H1 (cell line): ENCODE results near the gene SEMA3F. TPM values are rescaled to one million over a fixed set of nuclear protein-coding genes. Genes with fewer than 3 reads are reported as not detected.

Experiments used
- CTCF ChIA-PET: fragments of 300-600 bp; sonication (Branson Sonifier 250); formaldehyde crosslinking; loops from one replicate; lab custom pipeline; 2021; ENCODE audit not compliant: partially characterized antibody; lab: Charles Lee
- POLR2A ChIA-PET: fragments of 300-600 bp; sonication (Branson Sonifier 250); formaldehyde crosslinking; loops from one replicate; lab custom pipeline; 2021; ENCODE audit warnings: inconsistent platforms; ENCODE audit not compliant: partially characterized antibody; lab: Charles Lee
- DNase-seq, 2 experiments: peaks; one replicate each; pipeline versions ENCODE4 v3.0.0 to v3.0.0-alpha.2; 2010 to 2022; ENCODE audit warnings: low spot score in 2 of 2, low read depth in 1 of 2, mixed read lengths in 1 of 2
- FAIRE-seq: peaks from 2 replicates; lab custom pipeline; 2011; peaks lifted over from hg19 to GRCh38; lab: Jason Lieb, UNC
- H2AFZ ChIP-seq: 2 replicates; pipeline ENCODE4 v1.8.1; 2012; ENCODE audit warnings: low read length, inconsistent platforms
- H2AK5ac ChIP-seq: 2 replicates; pipeline ENCODE4 v1.6.1; 2013; ENCODE audit warnings: low read depth, low read length
- H2BK120ac ChIP-seq: replicated peaks from 2 replicates; pipeline ENCODE3; 2013; ENCODE audit warnings: low read depth, low read length, inconsistent platforms
- H2BK12ac ChIP-seq: 2 replicates; pipeline ENCODE4 v1.6.1; 2013; ENCODE audit warnings: low read depth, low read length
- H2BK15ac ChIP-seq: 2 replicates; pipeline ENCODE4 v1.6.1; 2013; ENCODE audit warnings: low read length
- H2BK20ac ChIP-seq: 2 replicates; pipeline ENCODE4 v1.6.1; 2013; ENCODE audit warnings: low read length
- H2BK5ac ChIP-seq: 2 replicates; pipeline ENCODE4 v1.6.1; 2013; ENCODE audit warnings: low read depth, low read length
- H3K14ac ChIP-seq: 2 replicates; pipeline ENCODE4 v1.6.1; 2013; ENCODE audit warnings: inconsistent platforms; ENCODE audit not compliant: insufficient read length
- H3K18ac ChIP-seq: 2 replicates; pipeline ENCODE4 v1.6.1; 2013; ENCODE audit warnings: low read length; ENCODE audit errors: extremely low read depth
- H3K23ac ChIP-seq: 2 replicates; pipeline ENCODE4 v1.6.1; 2013; ENCODE audit warnings: inconsistent platforms; ENCODE audit not compliant: insufficient read length
- H3K23me2 ChIP-seq: 2 replicates; pipeline ENCODE4 v1.6.1; 2013; ENCODE audit warnings: low read depth, low read length
- H3K27ac ChIP-seq: 2 replicates; pipeline ENCODE4 v1.6.1; 2011; ENCODE audit warnings: low read depth, low read length, inconsistent platforms
- H3K27me3 ChIP-seq, 4 experiments: replicated peaks in 1 of 4; 1 replicate in 1 of 4; 2 replicates in 3 of 4; pipeline versions ENCODE4 v1.6.1 to v1.8.1; 2011 to 2013; ENCODE audit warnings: low read length in 3 of 4, mild to moderate bottlenecking in 3 of 4, inconsistent platforms in 2 of 4, mixed read lengths in 2 of 4, moderate library complexity in 1 of 4; ENCODE audit not compliant: control insufficient read depth in 3 of 4, insufficient read depth in 3 of 4; ENCODE audit errors: extremely low read depth in 1 of 4
- H3K36me3 ChIP-seq, 4 experiments: 2 replicates each; pipeline versions ENCODE4 v1.6.1 to v1.8.1; 2011 to 2013; ENCODE audit warnings: mild to moderate bottlenecking in 4 of 4, low read length in 3 of 4, moderate library complexity in 2 of 4, control low read depth in 1 of 4, inconsistent platforms in 1 of 4; ENCODE audit not compliant: insufficient read depth in 4 of 4, control insufficient read depth in 2 of 4
- H3K4ac ChIP-seq: replicated peaks from 2 replicates; pipeline ENCODE3; 2013; ENCODE audit warnings: low read length, low read depth, mixed read lengths, inconsistent platforms; ENCODE audit not compliant: insufficient read length
- H3K4me1 ChIP-seq, 4 experiments: replicated peaks in 1 of 4; 1 replicate in 1 of 4; 2 replicates in 3 of 4; pipeline versions ENCODE4 v1.6.1 to v1.8.1; 2011 to 2013; ENCODE audit warnings: low read length in 3 of 4, inconsistent platforms in 2 of 4, mixed read lengths in 1 of 4; ENCODE audit not compliant: insufficient read depth in 4 of 4, control insufficient read depth in 3 of 4
- H3K4me2 ChIP-seq, 2 experiments: 2 replicates each; pipeline versions ENCODE4 v1.6.1 to v1.8.1; 2011 to 2013; ENCODE audit warnings: low read depth in 2 of 2, low read length in 2 of 2, control low read depth in 1 of 2, inconsistent platforms in 1 of 2, mild to moderate bottlenecking in 1 of 2; ENCODE audit not compliant: insufficient read depth in 1 of 2
- H3K4me3 ChIP-seq, 4 experiments: fragments of 200-600, 300-600 bp in 1 of 4; sonication (generic), shearing (Covaris generic), sonication (Bioruptor Twin) in 1 of 4; 2 replicates each; pipeline versions ENCODE4 v1.5.1 to v1.8.1; 2011 to 2016; ENCODE audit warnings: low read length in 4 of 4, low read depth in 3 of 4, control low read depth in 2 of 4, inconsistent platforms in 2 of 4, mild to moderate bottlenecking in 2 of 4, mixed read lengths in 1 of 4, moderate library complexity in 1 of 4; ENCODE audit not compliant: insufficient read depth in 2 of 4; ENCODE audit errors: extremely low read depth in 1 of 4
- H3K56ac ChIP-seq: replicated peaks from 2 replicates; pipeline ENCODE3; 2013; ENCODE audit warnings: low read depth, mild to moderate bottlenecking, mixed read lengths, low read length, inconsistent platforms; ENCODE audit not compliant: insufficient read length
- H3K79me1 ChIP-seq: 2 replicates; pipeline ENCODE4 v1.6.1; 2013; ENCODE audit warnings: low read depth, low read length, control low read depth
- H3K79me2 ChIP-seq, 2 experiments: 2 replicates each; pipeline versions ENCODE4 v1.6.1 to v1.8.1; 2012 to 2013; ENCODE audit warnings: low read length in 2 of 2, mild to moderate bottlenecking in 2 of 2, inconsistent platforms in 1 of 2; ENCODE audit not compliant: insufficient read depth in 2 of 2, control insufficient read depth in 1 of 2
- H3K9ac ChIP-seq, 4 experiments: replicated peaks in 1 of 4; 1 replicate in 1 of 4; 2 replicates in 3 of 4; pipeline versions ENCODE4 v1.6.1 to v1.8.1; 2011 to 2013; ENCODE audit warnings: low read depth in 3 of 4, low read length in 3 of 4, control low read depth in 2 of 4, mild to moderate bottlenecking in 2 of 4, moderate library complexity in 2 of 4, inconsistent platforms in 1 of 4; ENCODE audit errors: extremely low read depth in 1 of 4
- H3K9me3 ChIP-seq, 2 experiments: 2 replicates each; pipeline versions ENCODE4 v1.6.1 to v1.8.1; 2012 to 2013; ENCODE audit warnings: mild to moderate bottlenecking in 2 of 2, moderate library complexity in 2 of 2, control low read depth in 1 of 2, inconsistent platforms in 1 of 2, low read depth in 1 of 2, low read length in 1 of 2, mixed read lengths in 1 of 2; ENCODE audit not compliant: insufficient read depth in 2 of 2
- H4K20me1 ChIP-seq, 2 experiments: replicated peaks in 1 of 2; 2 replicates each; pipeline versions ENCODE3 to v1.8.1; 2011 to 2013; ENCODE audit warnings: inconsistent platforms in 2 of 2, low read length in 2 of 2, mild to moderate bottlenecking in 1 of 2; ENCODE audit not compliant: insufficient read depth in 2 of 2, control insufficient read depth in 1 of 2
- H4K5ac ChIP-seq: 2 replicates; pipeline ENCODE4 v1.6.1; 2013; ENCODE audit warnings: low read length, low read depth, mixed read lengths, inconsistent platforms; ENCODE audit not compliant: insufficient read length
- H4K8ac ChIP-seq: 2 replicates; pipeline ENCODE4 v1.8.0; 2013; ENCODE audit warnings: mild to moderate bottlenecking, moderate library complexity, low read length, inconsistent platforms; ENCODE audit not compliant: insufficient read depth; ENCODE audit errors: extremely low read depth
- H4K91ac ChIP-seq: replicated peaks from 2 replicates; pipeline ENCODE3; 2013; ENCODE audit warnings: low read length, mixed read lengths, inconsistent platforms; ENCODE audit not compliant: insufficient read length
- EGR1 ChIP-seq: IDR thresholded peaks from 2 replicates; pipeline ENCODE4 v1.6.1; 2011; ENCODE audit warnings: low read depth, low read length, borderline replicate concordance
- FOSL1 ChIP-seq: IDR thresholded peaks from 2 replicates; pipeline ENCODE4 v1.6.1; 2011; ENCODE audit warnings: mild to moderate bottlenecking, low read depth, low read length, moderate library complexity; ENCODE audit not compliant: insufficient read depth
- KDM4A ChIP-seq: IDR thresholded peaks from one replicate; pipeline ENCODE4 v1.7.1; 2012; ENCODE audit warnings: low read depth, mild to moderate bottlenecking, moderate library complexity, low read length, inconsistent platforms; ENCODE audit not compliant: severe bottlenecking
- SAP30 ChIP-seq: fragments of 300-600 bp; sonication (generic); IDR thresholded peaks from 2 replicates; pipeline ENCODE4 v1.7.1; 2012; ENCODE audit warnings: low read length, moderate library complexity, mild to moderate bottlenecking, inconsistent platforms; ENCODE audit not compliant: insufficient read depth, insufficient replicate concordance
- SP4 ChIP-seq: IDR thresholded peaks from 2 replicates; pipeline ENCODE4 v1.6.1; 2012; ENCODE audit warnings: low read length, inconsistent platforms
- TAF7 ChIP-seq: optimal IDR thresholded peaks from 2 replicates; pipeline ENCODE3; 2011; ENCODE audit warnings: low read depth, mild to moderate bottlenecking, inconsistent platforms, low read length, moderate library complexity, borderline replicate concordance
- WGBS, 2 experiments: shearing (Covaris generic) in 1 of 2; methylation state at CpG; one replicate each; pipeline versions ENCODE4 v1.1.6 to v1.1.7; 2013 to 2015; ENCODE audit warnings: low lambda C conversion rate in 2 of 2, mixed read lengths in 2 of 2, inconsistent platforms in 1 of 2, low coverage in 1 of 2, missing lambda C conversion rate in 1 of 2; ENCODE audit not compliant: insufficient replicate concordance in 2 of 2, insufficient coverage in 1 of 2, insufficient read length in 1 of 2; ENCODE audit errors: extremely low coverage in 1 of 2, missing lambda C conversion rate in 1 of 2; 5-methylcytosine and 5-hydroxymethylcytosine counted together
- polyA plus RNA-seq, 7 experiments: library from polyadenylated mRNA; depleted of rRNA in 3 of 7; stranded (reverse) in 5 of 7; unstranded in 2 of 7; fragments of >200 nt in 5 of 7; fragments of 200-250 nt in 2 of 7; gene quantifications; 1 replicate in 5 of 7; 2 replicates in 1 of 7; 4 replicates in 1 of 7; pipeline versions ENCODE4 v1.2.1 to v1.2.3, GENCODE V29; 2011 to 2013; ENCODE audit warnings: missing spikeins in 2 of 7, mixed read lengths in 2 of 7
- total RNA-seq: library from RNA; stranded (reverse); fragmentation: NEBNext Ultra II Directional; extraction: Animal tissue kit (Norgen Biotek cat#: 25700); gene quantifications from 2 replicates; pipeline ENCODE4 v1.2.1, GENCODE V29; 2021

SEMA3F gene
- total and polyA plus RNA-seq, 2 of the 8 experiments (the other 6 are each of a cell fraction or from before 2014, with no cell fraction given): 20.3 to 37.0 TPM

GRCh38 chr3:50193286-50193685 lies 38.2 kb downstream of the SEMA3F start:
- Histone ChIP-seq H2BK12ac (0 out of 2 replicates have a peak overlapping the region, but pooled peaks have one; percentile 68), H2BK20ac (no peak overlapping the region), H4K20me1 (peaks cover 0 to 5% of the 10 kb centered on the region in 2 experiments), H3K14ac (no peak overlapping the region), H3K4me2 (no peak overlapping the region), H3K18ac (no peak overlapping the region), H3K23ac (no peak overlapping the region), H2BK15ac (peak overlapping the region; percentile 97; the same call in 1 of the 2 replicates), H3K9me3 (no peaks in the 10 kb centered on the region), H3K56ac (no peak overlapping the region), H3K27ac (no peak overlapping the region), H4K5ac (no peak overlapping the region), H2AFZ (no peak overlapping the region), H2BK120ac (no peak overlapping the region), H3K79me1 (no peaks in the 10 kb centered on the region), H4K8ac (peak overlapping the region; percentile 9; the same call in 1 of the 2 replicates), H2BK5ac (no peak overlapping the region), H4K91ac (no peak overlapping the region), H3K23me2 (peaks cover 2% of the 10 kb centered on the region; the same call in 1 of the 2 replicates), H3K79me2 (no peaks in the 10 kb centered on the region), H3K9ac (no peak overlapping the region), H3K4me1 (peaks cover 0 to 14% (median 7%) of the 10 kb centered on the region in 4 experiments; a peak in 5 of 7 replicates), H3K4ac (no peak overlapping the region), H2AK5ac (0 out of 2 replicates have a peak overlapping the region, but pooled peaks have one; percentile 3), H3K4me3 (no peak overlapping the region), H3K27me3 (peaks cover 0 to 12% (median 4%) of the 10 kb centered on the region in 4 experiments; a peak in 3 of 7 replicates), H3K36me3 (no peaks in the 10 kb centered on the region)
- 94% methylated on average over 35 of the region's 36 CpGs; no CpG with 5 or more reads in 1 of the 2 experiments for WGBS, 2 experiments
- no peak for FAIRE-seq
- POLR2A ChIA-PET: interaction anchor here (0.6 to 11.9 kb wide), 8 partner anchors 13 to 79 kb away, joined by 3 to 128 read pairs (median 6); no protein-coding TSS in a partner anchor
- TF ChIP-seq SAP30 (no peak), TAF7 (no peak), EGR1 (no peak), FOSL1 (no peak), KDM4A (no peak), SP4 (no peak)
- CTCF ChIA-PET: interaction anchor here (1.0 to 19.7 kb wide), 14 partner anchors 18 to 399 kb away, joined by 3 to 1138 read pairs (median 63); partner anchors contain the start of genes GNAI2, SEMA3B and SLC38A3
- no peak for DNase-seq
